GM19395 (cell line): ENCODE measurements around the gene SORCS2.

Experiments used
- ATAC-seq: cut with Tn5 transposase; IDR thresholded peaks from one replicate; pipeline ENCODE4 v1.9.1; 2021; ENCODE audit warnings: mild to moderate bottlenecking, moderate library complexity; ENCODE audit not compliant: unreplicated experiment

The SORCS2 gene

DNA sequence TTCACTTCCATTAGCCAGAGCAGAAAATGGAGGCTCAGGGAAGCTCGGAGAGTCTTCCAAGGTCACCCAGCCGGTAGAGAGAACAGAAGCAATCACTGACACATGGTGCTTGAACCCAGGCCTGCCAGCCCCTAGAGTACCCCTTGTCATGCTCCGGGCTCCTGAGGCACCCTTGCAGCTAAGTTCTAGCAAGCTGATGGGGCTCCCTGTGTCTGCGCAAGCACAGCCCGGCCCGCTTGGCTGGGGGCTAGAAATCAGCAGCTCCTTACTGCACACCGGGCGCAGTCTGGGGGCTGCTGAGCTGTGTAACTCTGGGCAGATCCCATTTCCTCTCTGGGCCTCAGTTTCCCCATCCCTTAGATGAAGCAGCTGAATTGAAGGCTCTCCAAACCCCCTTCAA is 344.5 kb downstream of the SORCS2 start:
- ATAC-seq = no peak

DNA sequence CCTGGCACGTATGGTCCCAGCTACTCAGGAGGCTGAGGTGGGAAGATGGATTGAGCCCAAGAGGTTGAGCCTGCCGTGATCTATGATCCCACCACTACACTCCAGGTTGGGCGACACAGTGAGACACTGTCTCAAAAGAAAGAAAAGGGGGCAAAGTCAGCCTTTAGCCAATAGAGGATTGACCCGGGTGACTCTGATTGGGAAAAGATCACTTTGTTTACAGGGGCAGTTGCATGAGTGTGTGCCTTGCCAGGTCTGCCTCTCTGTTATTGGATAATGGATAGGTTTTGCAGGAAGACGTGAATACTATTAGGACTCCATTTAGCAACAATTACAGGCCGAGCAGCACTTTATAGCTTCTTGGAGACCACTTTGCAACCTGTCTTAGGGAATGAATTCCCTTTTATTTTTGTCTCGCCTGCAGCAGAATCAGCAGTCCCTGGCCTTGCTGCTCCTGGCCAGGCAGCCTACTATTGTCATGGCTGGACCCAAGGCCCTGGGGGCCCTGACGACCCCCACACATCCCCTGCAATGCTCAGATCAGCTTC is 345.6 kb downstream of the SORCS2 start:
- no peak for ATAC-seq

DNA sequence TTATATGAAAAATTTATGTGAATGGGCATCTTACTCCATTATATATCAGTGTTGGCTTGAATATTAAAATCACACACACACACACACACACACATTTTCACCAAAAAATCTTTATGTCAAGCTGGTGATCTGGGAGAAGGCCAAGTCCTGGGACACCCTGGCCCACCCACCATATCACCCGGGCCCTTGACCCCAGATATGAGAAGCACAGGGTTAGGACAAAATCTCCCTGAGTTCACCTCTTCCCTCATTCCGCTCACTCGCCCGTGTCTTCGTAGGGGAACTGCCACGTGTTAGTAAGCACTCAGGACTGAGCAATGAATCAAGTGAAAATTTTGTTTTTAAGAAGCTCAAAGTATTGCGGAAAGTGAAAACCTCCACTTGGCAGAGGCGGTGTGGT is 346.2 kb downstream of the SORCS2 start:
- no peak for ATAC-seq

DNA sequence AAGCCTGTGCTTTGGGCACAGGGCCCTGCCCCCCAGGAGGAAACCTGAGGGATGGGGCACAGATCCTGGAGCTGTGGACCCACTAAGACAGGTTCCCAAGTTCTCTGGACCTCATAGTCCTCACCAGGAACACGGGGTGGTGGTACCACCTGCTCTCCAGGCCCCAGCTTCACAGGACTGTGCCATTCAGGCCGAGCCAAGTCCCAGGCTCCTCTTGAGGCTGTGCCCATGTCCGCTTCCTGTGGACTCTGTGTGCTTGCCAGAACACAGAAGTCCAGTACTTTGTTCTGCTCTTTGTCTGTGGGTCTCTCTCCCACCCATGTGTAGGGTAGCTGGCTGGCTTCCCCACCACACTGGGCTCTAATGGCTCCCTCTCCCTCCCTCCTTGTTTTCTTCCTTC is 346.8 kb downstream of the SORCS2 start:
- no peak for ATAC-seq

DNA sequence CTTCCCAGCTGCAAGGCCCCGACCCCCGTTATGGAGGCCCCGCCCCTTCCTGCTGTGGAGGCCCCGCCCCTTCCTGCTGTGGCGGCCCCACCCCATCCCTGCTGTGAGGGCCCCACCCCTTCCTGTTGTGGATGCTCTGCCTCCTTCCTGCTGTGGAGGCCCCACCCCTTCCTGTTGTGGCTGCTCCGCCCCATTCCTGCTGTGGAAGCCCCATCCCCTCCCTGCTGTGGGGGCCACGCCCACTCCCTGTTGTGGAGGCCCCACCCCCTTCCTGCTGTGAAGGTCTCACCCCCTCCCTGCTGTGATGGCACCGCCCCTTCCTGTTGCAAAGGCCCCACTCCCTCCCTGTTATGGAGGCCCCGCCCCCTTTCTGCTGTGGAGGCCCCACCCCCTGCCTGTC is 347.3 kb downstream of the SORCS2 start:
- ATAC-seq = no peak

DNA sequence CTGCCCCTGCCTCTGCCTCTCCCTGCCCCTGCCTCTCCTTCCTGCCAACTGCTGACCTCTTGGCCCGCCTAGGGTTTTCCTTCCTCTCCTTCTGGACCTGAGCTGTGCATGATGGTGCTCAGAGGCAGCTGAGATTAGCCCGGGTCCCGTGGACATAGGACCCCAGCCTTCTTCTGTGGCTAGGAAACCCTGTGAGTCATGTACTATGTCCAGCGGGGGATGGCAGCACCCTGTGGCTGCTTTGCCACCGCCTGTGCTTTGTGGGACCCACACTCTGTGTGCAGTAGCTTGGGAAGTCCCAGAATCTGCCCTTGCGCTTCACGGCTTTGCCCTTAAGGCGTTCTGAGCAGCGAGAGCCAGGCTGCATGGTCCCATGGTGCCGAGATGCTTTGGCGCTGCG is 347.9 kb downstream of the SORCS2 start:
- no peak for ATAC-seq

DNA sequence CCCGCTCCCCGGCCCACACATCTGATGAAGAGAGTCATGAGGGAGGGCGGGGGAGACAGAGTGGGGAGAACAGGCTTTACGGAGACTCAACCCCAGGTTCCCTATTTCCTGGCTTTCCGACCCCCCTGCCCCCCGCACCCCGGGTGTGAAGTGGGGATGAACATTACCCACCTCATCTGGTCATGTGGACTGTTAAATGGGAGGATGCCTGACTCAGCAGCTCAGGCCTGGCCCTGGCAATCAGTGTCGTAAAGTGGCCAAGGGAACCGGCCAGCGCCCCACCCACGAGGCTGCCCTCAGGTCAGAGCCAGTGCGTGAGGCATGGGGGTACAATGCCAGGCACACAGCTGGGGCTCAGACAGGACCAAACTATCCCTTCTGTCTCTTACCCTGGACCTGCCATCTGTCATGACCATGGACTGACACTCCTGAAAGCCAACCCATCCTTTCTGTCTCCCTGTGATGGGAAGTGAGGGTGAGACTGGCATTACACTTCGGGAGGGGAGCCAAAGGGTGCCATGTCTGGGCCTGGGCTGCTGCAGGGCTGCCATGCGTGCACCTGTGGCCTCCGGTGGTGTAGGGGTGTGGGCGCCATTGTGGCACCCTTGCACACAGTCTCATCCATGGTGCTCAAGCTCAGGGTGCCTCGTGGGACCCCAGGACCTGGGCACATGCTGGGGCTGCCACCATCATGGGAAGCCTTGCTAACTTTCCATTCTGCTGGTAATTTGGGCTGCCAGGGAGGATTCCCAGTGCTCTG is 348.5 kb downstream of the SORCS2 start:
- no peak for ATAC-seq

DNA sequence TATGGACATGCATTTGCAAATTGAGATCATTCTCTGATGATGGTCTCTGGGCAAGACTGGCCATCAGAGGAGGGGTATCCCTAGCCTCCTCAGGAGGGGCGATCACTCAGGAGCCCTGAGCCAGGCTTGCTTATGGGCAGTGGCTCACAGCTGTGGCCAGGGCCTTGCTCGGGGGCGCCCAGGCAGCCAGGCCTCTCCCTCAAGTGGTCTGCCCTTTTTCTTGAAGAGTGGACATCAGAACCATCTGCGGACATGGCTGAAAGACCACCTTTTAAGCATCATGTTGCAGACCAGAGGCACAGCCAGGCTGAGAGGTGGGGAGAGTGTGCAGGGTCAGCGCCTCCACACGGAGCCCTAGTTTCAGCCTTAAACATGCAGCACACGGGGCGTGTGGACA is 349.1 kb downstream of the SORCS2 start:
- ATAC-seq = no peak

DNA sequence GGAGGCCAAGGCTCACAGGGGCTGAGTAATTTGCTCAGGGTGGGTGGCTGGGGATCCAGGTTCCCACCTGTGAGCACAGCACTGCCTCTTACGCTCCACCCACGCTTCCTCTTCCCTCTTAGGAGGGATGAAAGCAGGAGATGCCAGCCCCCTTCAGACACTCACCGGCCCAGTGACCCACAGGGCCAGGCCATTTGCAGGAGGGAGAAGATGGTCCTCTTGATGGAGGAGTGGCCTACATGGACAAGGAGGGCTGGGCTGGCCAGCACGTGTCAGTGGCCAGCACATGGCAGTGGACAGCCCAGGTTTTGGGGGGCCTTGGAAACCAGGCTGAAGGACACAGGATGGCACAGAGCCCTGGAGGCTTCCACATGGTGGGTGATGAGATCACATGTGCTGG is 350.4 kb downstream of the SORCS2 start:
- ATAC-seq = no peak

DNA sequence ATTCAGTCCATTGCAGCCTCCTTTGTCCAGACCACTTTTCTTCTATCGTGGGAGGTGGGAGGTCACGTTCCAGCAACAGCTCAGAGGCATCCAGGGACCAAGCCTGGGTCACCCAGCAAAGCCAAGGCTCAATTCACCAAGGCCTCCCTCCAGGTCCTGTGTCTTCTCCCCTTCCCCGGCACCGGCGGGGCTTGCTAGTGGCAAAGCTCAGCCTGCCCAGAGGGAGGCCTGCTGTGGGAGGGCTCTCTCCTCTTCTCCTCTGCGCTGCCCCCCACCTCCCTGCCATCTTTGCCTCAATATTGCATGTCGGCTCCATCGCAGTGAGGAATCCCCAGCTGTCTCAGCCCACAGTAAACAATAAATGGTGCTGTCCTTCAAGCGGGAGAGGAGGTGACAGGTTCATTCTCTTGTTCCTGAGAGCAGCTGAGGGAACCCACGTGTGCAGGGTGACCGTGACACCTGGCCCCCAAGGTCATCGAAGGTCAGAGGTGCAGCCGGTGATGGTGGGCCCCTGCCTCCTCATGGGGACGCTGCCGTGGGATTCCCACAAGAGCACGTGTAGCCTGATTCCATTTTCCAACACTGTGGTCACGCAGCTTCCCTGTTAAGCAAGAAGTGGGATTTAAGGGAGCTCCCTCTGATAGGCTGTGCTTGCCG is 353.9 kb downstream of the SORCS2 start:
- ATAC-seq = no peak

DNA sequence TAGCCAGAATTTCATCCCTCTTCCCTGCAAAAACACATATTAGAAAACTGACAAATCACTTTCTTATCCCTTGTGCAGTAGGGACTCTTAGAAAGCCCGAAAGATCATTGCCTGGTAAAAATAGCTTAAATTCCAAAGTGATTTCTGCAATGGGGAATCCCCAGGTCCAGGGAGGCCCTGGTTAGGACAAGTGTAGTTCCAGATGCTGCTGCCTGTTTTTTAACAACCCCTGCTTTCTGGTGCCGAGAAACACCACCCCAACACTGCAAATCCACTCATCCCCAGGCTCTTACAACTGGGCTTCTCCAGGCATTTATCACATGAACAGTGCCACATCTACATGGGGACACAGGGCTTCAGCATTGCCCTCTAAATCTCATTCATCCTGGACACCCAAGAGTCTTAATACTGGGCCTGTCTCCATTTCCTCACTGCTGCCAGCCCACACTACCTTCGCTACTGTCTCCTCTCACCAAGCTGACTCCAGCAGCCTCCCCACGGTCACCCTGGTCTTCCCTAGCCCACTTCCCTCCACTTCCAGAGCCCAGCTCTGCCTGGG is 354.6 kb downstream of the SORCS2 start:
- ATAC-seq = no peak

DNA sequence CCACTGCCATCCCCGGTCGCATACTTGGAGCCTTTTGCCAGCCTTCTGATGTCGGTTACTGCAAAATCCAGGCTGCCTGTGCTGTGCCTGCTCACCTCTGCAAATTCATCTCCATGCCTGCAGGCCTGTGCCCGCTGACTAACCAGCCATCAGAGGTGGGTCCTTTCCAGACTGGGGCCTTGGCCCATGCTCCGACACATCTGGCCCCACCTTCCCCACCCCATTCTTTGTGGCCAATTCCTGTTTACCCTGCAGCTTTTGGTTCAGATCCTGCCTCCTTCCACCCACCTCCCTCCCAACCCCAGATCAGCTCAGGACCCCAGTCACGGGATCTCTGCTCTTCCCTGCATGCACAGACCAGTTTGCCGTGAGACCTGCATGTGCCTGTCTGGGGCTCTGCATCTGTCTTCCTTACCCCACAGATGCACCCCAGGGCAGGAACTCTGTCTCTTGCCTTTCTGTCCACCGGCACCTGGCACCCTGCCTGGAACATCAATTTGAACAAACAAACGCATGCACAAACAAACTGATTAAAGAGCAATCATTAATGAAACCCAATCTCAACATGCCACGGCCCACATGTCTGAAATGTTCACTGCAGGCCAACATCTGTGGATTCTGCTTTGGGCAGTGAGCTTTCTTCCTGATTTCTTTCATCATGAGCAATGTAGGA is 355.2 kb downstream of the SORCS2 start:
- ATAC-seq = no peak

DNA sequence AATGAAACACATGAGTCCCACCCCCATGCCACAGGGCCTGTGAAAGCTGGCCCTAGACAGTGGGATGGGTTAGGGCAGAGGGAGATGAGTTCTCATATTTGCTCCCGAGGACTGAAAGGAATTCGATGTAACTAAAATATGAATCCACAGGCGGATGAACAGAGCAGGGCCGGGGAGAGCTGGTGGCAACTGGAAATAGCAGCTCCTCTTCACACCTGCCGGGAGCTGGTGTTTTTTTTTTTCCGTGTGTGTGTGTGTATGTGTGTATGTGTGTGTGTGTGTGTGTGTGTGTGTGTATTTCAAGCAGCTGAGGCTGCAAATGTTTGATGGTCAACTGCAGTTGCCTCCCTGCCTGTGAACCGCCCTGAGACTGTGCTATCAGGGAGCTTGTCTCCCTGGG is 357.5 kb downstream of the SORCS2 start:
- no peak for ATAC-seq

DNA sequence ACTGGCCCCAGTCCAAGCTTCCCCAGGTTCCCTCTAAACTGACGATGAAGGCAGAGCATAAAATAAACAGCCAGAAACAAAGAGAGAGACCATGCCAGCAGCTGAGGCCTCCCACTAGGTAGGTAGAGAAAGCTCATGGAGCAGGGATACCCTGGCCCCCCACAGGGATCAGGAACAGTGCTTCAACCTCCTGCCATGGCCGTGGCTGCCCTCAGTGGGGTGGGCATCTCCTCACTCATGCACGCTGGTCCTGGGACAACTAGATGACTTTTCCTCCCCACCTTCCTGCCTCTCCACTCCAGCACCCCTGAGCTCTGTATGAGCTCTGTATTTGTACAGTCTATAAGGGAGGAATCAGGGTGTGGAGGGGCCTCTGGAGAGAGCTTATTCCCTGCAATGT is 360.1 kb downstream of the SORCS2 start:
- ATAC-seq = no peak

DNA sequence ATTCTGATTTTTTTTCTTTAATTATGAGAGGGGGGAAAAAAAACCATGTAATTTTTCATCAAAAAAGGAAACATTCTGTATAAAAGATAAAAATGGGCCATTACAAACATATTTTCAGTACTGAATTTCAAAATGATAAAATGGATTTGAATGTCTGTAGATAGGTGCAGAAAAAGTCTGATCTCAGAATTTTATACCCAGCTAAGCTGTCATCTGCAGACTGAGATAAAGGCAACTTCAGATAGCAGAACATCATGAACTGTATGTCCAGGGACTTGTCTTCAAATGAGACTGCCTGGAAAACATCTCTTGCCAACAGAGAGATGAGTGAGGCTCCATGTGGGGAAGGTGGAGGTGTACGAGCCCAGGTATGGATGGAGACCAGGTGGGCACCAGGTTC is 360.9 kb downstream of the SORCS2 start:
- no peak for ATAC-seq

DNA sequence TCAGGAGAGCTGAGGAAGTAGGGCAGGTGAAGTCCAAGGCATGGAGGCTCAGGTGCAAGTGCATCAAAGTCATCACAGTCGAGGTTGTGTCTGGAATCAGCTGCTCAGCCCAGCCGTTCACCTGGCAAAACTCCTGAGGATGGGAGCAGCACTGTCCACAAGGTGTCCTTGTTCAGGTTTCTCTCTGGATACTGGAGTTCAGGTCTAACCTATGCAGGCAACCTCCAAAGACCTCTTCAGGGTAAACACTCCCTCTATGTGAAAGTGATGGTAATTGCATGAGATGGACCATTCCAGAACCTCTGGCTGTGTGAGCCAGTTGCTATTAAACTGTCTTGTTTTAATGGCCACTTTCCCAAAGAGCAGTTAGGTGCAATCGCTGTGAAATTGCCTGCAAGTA is 362.6 kb downstream of the SORCS2 start:
- ATAC-seq = no peak

DNA sequence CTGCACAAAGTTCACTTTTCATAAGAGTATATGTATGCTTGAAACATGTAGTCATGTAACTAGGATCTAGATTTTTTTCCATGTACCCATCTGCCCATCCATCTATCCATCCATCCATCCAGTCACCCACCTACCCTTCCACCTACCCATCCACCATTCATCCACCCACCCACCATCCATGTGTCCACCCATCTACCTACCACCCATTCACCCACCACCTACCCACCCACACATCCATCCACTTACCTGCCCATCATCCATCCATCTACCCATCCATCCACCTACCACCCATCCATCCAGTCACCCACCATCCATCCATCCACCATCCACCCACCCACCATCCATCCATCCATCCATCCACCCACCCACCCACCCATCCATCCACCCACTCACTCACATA is 364.2 kb downstream of the SORCS2 start:
- ATAC-seq = no peak

DNA sequence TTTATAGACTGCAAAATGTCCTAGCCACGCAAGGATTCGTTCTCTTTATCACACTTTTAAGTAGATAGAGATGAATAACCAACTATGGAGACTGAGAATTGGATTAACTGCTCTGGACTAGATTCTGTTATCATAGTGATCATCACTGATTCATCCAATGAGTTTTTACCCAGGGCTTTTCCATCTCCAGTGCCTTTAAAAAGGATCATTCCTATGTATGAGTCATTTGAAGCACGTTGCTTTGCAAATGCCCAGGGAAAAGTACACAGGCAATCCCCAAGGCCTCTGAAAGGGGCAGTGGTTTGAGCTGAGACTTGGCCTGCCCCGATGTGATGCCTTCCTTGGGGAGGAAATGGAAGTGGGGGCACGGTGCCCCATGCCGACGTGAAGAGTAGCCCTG is 365.1 kb downstream of the SORCS2 start:
- no peak for ATAC-seq

DNA sequence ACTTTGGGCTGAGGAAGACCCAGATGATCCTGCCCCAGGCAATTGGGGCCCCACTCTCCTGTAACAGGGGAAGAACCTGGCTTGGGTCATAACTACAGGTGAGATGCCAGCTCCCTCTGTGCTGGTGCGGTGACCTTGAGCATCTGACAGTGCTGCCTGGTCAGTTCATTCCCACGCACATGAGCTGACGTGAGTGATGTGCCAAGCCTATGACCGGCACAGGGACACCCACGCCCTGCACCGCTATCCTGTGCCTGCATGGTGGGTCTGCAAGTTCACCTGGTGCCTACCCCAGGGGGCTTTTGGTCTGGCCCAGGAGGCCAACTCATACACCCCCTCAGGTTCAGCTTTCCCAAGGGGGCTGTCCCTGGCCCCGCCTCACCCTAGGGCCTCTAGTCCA is 366.1 kb downstream of the SORCS2 start:
- no peak for ATAC-seq

DNA sequence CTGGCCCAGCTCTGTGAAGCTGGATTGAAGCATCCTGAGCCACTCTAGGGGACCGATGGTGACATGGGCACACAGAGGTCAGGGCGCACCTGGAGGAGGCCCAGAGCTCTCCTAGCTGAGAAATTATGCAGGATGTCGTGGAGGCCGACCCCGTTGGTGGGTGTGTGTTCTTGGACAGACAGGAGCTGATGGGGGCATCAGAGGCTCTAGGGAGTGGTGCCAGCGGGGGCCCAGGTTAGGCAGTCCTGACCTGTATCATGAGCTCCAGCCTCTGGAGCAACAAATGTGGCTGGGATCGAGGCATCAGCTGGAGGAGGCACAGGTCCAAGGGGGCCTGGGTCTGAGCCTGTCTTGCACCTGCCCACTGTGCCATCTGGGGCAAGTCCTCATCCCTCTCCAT is 367.0 kb downstream of the SORCS2 start:
- no peak for ATAC-seq

DNA sequence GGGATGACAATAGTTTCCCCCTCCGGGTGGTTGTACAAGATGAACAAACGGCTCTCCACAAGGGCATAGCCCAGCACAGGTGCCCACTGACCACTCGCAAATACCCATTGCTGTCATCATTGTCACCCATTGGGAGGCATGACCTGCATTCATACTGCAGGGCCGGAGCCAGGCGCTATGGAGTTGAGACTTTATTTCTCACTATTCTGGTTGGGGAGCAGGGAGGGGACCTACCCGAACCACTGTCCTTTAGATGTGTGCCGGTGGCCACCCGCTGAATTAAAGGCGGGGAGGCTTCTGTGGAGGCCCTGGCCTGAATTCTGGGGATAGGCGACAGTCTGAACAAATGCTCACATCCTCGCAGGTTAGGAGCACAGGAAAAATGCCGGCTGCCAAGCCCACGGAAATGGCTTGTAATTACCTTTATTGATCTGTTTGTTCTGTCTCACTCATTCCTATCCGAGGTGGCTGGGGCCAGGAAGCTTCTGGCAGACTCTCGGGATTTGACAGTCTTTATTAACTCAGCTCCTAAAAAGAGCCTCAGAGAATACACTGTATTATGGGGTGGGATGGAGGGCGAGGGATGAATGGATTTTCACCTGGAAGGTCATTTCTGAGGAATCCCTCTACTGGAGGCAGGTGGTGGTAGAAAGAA is 367.5 kb downstream of the SORCS2 start:
- no peak for ATAC-seq
